Ecto neural progenitor cell (in vitro differentiated cells): ENCODE results near the gene FAM227A.
"Not testable (repeated sequence)": the region's sequence is repeated elsewhere in the genome, so short reads cannot be mapped to it uniquely, and the experiment has no call there.

Experiments used
- DNase-seq: peaks from one replicate; pipeline ENCODE4 v3.0.0-alpha.2; 2018; ENCODE audit warnings: low spot score

The FAM227A gene

DNA sequence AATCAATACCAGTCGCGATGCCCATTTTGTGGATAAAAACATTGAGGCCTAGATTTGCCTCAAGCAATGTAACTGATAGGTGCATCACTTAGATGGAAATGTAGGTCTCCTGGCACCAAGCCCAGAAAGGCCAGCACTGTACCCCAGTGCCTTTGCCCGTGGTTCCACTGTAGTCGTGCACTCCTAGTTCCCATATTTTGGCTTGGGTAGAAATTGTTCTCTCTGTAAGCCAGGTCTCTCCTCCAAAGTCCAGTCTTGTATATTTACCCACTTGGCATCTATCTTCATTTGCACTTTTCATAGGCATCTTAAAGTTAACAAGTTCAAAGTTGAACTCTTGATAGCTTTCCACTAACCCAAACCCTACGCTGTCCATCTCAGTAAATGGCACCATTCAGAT lies 44.6 kb downstream of the FAM227A start:
- DNase-seq: no peak

DNA sequence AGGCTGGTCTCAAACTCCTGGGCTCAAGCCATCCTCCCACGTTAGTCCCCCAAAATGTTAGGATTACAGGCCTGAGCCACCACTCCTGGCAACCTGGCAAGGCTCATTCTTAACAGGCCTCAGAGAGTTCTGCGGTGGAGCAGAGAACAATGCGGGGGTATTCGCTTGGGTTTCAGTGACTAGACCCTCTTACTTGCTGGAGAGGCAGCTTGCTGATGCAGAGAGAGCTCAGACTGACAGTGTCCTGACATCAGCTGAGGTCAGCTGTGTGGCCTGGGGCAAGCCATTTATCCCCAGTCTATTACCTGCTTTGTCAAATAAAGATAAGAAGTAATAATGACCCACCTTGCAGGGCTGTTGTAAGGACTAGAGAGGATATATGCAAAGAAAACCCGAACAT lies 46.0 kb downstream of the FAM227A start:
- DNase-seq: no peak

- no peak for DNase-seq
Observed at GRCh38 chr22:38608992-38609750, 47.0 kb downstream of the FAM227A start.

- no peak for DNase-seq
Observed at GRCh38 chr22:38607680-38608079, 48.5 kb downstream of the FAM227A start.

- no peak for DNase-seq
Observed at GRCh38 chr22:38602166-38602565, 54.0 kb downstream of the FAM227A start.

DNA sequence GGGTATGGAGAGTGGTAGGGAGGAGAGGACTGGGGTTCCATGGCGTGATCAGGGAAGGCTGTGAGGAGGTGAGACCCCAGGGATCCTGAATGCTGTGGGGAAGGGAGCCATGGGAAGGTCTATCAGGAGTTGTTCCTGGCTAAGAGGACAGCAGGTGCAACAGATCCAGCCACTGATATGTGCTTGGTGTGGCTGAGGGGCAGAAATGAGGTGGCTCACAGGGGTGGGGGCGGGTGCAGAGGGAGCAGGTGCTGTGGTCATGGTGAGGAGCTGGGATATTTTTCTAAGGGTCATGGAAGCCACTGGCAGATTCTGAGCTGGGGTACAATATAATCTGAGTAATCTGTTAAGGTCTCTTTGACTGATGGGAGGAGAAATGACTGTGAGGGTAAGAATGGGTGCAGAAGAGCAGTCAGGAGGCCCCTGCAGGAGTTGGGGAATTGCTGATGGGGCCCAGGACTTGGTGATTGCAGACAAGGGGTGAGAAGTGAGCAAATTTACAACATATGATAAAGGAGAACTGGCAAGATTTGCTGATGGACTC lies 54.9 kb downstream of the FAM227A start:
- DNase-seq: no peak

- no peak for DNase-seq
Observed at GRCh38 chr22:38599466-38599865, 56.7 kb downstream of the FAM227A start.

DNA sequence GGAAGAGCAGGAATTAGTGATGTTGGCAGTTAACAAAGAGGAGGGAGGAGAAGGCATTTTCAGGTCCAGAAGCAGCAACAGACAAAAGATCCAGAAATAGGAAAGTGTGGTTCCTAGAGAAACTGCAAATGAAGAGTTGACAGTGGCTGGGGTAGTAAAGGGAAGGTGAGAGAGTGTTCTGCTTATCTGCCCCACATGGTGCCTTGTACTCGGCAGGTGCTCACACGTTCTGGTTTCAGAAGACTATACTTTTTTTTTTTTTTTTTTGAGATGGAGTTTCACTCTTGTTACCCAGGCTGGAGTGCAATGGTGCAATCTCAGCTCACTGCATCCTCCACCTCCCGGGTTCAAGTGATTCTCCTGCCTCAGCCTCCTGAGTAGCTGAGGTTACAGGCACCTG lies 73.3 kb downstream of the FAM227A start:
- DNase-seq: not testable (repeated sequence)

DNA sequence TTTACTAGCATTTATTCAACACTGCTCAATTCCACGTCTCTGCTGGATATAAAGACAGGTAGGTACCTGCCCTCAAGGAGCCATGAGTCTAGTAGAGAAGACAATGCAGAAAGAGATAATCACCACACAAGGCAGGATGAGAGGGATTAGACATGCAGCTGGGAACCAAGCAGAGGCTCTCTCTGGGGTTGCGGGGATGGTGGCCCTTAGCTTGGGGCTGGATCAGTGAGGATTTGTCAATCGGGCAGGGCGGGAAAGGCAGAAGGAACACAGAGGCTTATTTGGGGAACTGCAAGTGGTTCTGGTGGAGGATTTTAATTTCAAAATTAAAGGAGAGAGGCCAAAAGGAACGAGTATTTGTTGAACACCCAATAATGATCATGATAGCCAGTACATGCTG lies 77.7 kb downstream of the FAM227A start:
- DNase-seq: no peak

DNA sequence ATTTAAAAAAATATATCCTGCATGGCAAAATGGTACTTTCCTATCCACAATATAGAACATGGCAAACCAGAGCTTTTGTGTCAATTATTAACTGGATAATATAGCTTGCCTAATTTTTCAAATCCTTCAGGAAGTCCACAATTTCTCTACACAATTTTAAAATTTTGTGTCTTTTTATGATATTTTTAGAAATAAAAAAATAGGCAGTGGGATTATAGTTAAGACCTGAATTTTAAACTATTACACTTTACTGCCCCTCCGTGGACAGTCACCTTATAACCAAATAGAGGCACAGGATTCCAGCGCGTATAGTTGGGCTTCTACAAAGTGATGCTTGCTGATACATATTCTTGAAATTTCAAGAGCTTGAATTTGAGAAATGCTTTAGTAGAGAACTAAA lies 84.1 kb downstream of the FAM227A start:
- DNase-seq: no peak

- peak; percentile 65 for DNase-seq
Observed at GRCh38 chr22:38570779-38571364, 85.3 kb downstream of the FAM227A start.

- peak; percentile 98 for DNase-seq
Observed at GRCh38 chr22:38569972-38570778, 86.0 kb downstream of the FAM227A start, which contains the start of gene DMC1. Gene DMC1, minus strand, starts transcription at chr22:38570183. Its CDS starts 1,927 bp downstream, at chr22:38568256.

GRCh38 chr22:38569181-38569971 lies 86.8 kb downstream of the FAM227A start:
- no peak for DNase-seq

GRCh38 chr22:38567531-38568285 lies 88.5 kb downstream of the FAM227A start:
- DNase-seq: no peak

GRCh38 chr22:38566726-38567504 lies 89.3 kb downstream of the FAM227A start:
- no peak for DNase-seq

- no peak for DNase-seq
Observed at GRCh38 chr22:38565441-38565840, 90.8 kb downstream of the FAM227A start.

GRCh38 chr22:38564669-38565068 lies 91.5 kb downstream of the FAM227A start:
- no peak for DNase-seq

GRCh38 chr22:38554281-38554680 lies 101.9 kb downstream of the FAM227A start:
- no peak for DNase-seq

- no peak for DNase-seq
Observed at GRCh38 chr22:38549101-38549894, 106.9 kb downstream of the FAM227A start.
